HepG2 (cell line): ENCODE measurements around the gene VWA3A. TPM values are rescaled to one million over a fixed set of nuclear protein-coding genes. Genes with fewer than 3 reads are reported as not detected.

Experiments
- ATAD3A ChIP-seq: sonication (generic); formaldehyde crosslinking; IDR thresholded peaks from 2 replicates; pipeline ENCODE4 v1.4.0; 2020; ENCODE audit warnings: missing genetic modification reagents
- HNF4A ChIP-seq: sonication (generic); formaldehyde crosslinking; IDR thresholded peaks from 2 replicates; pipeline ENCODE4 v1.4.0; 2020; ENCODE audit warnings: missing genetic modification reagents
- KDM4B ChIP-seq: sonication (generic); formaldehyde crosslinking; IDR thresholded peaks from 2 replicates; pipeline ENCODE4 v1.4.0; 2020; ENCODE audit warnings: missing genetic modification reagents
- KMT2B ChIP-seq: IDR thresholded peaks from 2 replicates; pipeline ENCODE4 v1.6.1; 2016; ENCODE audit warnings: missing genetic modification reagents, missing compliant biosample characterization
- MAF1 ChIP-seq: sonication (generic); formaldehyde crosslinking; IDR thresholded peaks from 2 replicates; pipeline ENCODE4 v1.5.0; 2020; ENCODE audit warnings: missing genetic modification reagents, borderline replicate concordance
- MIER2 ChIP-seq: IDR thresholded peaks from 2 replicates; pipeline ENCODE4 v1.6.1; 2016; ENCODE audit warnings: missing biosample characterization, missing genetic modification reagents
- NFATC3 ChIP-seq: sonication (generic); formaldehyde crosslinking; IDR thresholded peaks from 2 replicates; pipeline ENCODE4 v1.5.1; 2020; ENCODE audit warnings: mild to moderate bottlenecking, missing genetic modification reagents
- NFE2L1 ChIP-seq: sonication (generic); formaldehyde crosslinking; IDR thresholded peaks from 2 replicates; pipeline ENCODE4 v1.4.0; 2020; ENCODE audit warnings: missing genetic modification reagents, mild to moderate bottlenecking, borderline replicate concordance
- NFKB2 ChIP-seq: sonication (generic); formaldehyde crosslinking; IDR thresholded peaks from 2 replicates; pipeline ENCODE4 v1.4.0; 2020; ENCODE audit warnings: missing genetic modification reagents, borderline replicate concordance
- SIX1 ChIP-seq: sonication (generic); formaldehyde crosslinking; IDR thresholded peaks from 2 replicates; pipeline ENCODE4 v1.4.0; 2020; ENCODE audit warnings: missing genetic modification reagents, borderline replicate concordance
- SP4 ChIP-seq: sonication (generic); formaldehyde crosslinking; IDR thresholded peaks from 2 replicates; pipeline ENCODE4 v1.8.1; 2023; ENCODE audit warnings: mild to moderate bottlenecking, missing genetic modification reagents
- SRSF1 ChIP-seq: fragments of 200-400 bp; formaldehyde crosslinking; optimal IDR thresholded peaks from 2 replicates; pipeline ENCODE3; 2017; ENCODE audit warnings: mild to moderate bottlenecking, low read depth, low read length, moderate library complexity
- U2AF1 ChIP-seq: fragments of 200-400 bp; formaldehyde crosslinking; optimal IDR thresholded peaks from 2 replicates; pipeline ENCODE3; 2017; ENCODE audit warnings: mild to moderate bottlenecking, low read depth, low read length
- XRCC5 ChIP-seq: fragments of 200-400 bp; formaldehyde crosslinking; optimal IDR thresholded peaks from 2 replicates; pipeline ENCODE3; 2017; ENCODE audit warnings: mild to moderate bottlenecking, low read length
- ZFP82 ChIP-seq: sonication (generic); formaldehyde crosslinking; IDR thresholded peaks from 2 replicates; pipeline ENCODE4 v1.5.1; 2020; ENCODE audit warnings: mild to moderate bottlenecking, missing genetic modification reagents, borderline replicate concordance
- ZNF331 ChIP-seq: sonication (generic); formaldehyde crosslinking; IDR thresholded peaks from 2 replicates; pipeline ENCODE4 v1.4.0; 2020; ENCODE audit warnings: missing genetic modification reagents
- ZNF567 ChIP-seq: sonication (generic); formaldehyde crosslinking; IDR thresholded peaks from 2 replicates; pipeline ENCODE4 v1.8.1; 2023; ENCODE audit warnings: mild to moderate bottlenecking, missing genetic modification reagents, borderline replicate concordance
- polyA plus RNA-seq, 8 experiments: library from polyadenylated mRNA; depleted of rRNA in 3 of 8; stranded (reverse) in 7 of 8; unstranded in 1 of 8; fragments of >200 nt; fragmentation: Illumina TruSeq in 4 of 8; extraction: Trizol in 4 of 8; gene quantifications; 2 replicates each; pipeline versions ENCODE4 v1.2.1 to v1.2.3, GENCODE V29; 2011 to 2016; ENCODE audit warnings: low read depth in 4 of 8, missing spikeins in 1 of 8, mixed read lengths in 1 of 8; ENCODE audit not compliant: insufficient read depth in 1 of 8
- total RNA-seq, 5 experiments: library from RNA; depleted of rRNA; stranded (reverse); fragments of >200 nt; fragmentation: Illumina TruSeq; extraction: Trizol; gene quantifications; 2 replicates each; pipeline ENCODE4 v1.2.3, GENCODE V29; 2016; ENCODE audit warnings: low read depth in 1 of 5
- TF ChIP-seq, protein P1 (sequence below): sonication (generic); formaldehyde crosslinking; IDR thresholded peaks from 2 replicates; pipeline ENCODE4 v1.8.0; 2022; ENCODE audit warnings: low read depth, missing genetic modification reagents
- TF ChIP-seq, protein P2 (sequence below): sonication (generic); formaldehyde crosslinking; IDR thresholded peaks from 2 replicates; pipeline ENCODE4 v1.4.0; 2020; ENCODE audit warnings: missing genetic modification reagents
- TF ChIP-seq, protein P3 (sequence below), 2 experiments: sonication (generic) in 1 of 2; formaldehyde crosslinking in 1 of 2; IDR thresholded peaks; 2 replicates each; pipeline versions ENCODE4 v1.4.0 to v1.6.1; 2018 to 2020; ENCODE audit warnings: missing genetic modification reagents in 2 of 2, borderline replicate concordance in 1 of 2, low read depth in 1 of 2, mild to moderate bottlenecking in 1 of 2, missing biosample characterization in 1 of 2
- TF ChIP-seq, protein P4 (sequence below): sonication (generic); formaldehyde crosslinking; IDR thresholded peaks from 2 replicates; pipeline ENCODE4 v1.8.0; 2022; ENCODE audit warnings: mild to moderate bottlenecking, missing genetic modification reagents

Gene VWA3A
- total and polyA plus RNA-seq, 2 of the 13 experiments (the other 11 are each of a cell fraction or from before 2014, with no cell fraction given): 0.03 to 0.07 TPM

DNA sequence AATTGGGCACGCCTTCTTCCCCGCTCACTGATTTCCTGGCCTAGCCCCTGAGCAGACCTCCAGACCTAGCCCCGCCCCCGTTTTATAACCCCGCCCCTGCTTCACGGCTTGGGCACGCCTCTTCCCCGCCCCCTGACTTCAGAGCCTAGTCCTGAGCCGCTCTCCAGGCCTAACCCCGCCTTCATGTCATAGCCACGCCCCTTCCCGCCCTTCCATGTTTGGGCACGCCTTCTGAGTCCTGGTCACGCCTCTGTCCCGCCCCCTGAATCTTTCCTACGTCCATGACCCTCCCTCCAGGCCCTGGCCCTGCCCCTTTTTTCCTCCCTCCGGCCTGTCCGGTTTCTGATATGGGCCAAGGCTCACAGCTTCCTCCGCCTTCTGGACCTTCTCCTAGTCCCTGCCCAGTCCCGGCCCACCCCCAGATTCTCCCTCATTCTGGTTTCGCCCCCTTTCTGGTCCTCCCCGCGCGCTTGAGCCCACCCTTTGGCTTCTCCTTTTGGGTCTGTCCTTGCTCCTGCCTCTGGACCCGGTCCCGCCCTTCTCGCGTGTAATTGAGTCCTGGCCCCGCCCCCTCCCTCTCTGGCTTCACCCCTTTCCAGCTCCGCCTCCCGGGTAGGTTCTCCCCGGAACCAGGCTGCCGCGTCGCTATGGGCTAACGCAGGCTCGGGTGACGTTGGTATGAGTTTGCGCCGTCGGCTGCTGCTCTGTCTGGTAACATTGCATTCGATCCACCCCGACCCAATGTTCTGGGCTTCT lies 98.6 kb downstream of the VWA3A start (continued):
- TF ChIP-seq, protein P1, sequence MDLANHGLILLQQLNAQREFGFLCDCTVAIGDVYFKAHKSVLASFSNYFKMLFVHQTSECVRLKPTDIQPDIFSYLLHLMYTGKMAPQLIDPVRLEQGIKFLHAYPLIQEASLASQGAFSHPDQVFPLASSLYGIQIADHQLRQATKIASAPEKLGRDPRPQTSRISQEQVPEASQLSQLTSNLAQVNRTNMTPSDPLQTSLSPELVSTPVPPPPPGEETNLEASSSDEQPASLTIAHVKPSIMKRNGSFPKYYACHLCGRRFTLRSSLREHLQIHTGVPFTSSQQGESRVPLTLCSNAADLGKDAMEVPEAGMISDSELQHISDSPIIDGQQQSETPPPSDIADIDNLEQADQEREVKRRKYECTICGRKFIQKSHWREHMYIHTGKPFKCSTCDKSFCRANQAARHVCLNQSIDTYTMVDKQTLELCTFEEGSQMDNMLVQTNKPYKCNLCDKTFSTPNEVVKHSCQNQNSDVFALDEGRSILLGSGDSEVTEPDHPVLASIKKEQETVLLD (CRISPR knock-in tag): 0 out of 2 replicates have a peak, but pooled peaks have one; percentile 30
- TF ChIP-seq U2AF1: peak; percentile 94
- TF ChIP-seq KDM4B (CRISPR knock-in tag): peak; percentile 12; the same call in 1 of the 2 replicates
- TF ChIP-seq, protein P2, sequence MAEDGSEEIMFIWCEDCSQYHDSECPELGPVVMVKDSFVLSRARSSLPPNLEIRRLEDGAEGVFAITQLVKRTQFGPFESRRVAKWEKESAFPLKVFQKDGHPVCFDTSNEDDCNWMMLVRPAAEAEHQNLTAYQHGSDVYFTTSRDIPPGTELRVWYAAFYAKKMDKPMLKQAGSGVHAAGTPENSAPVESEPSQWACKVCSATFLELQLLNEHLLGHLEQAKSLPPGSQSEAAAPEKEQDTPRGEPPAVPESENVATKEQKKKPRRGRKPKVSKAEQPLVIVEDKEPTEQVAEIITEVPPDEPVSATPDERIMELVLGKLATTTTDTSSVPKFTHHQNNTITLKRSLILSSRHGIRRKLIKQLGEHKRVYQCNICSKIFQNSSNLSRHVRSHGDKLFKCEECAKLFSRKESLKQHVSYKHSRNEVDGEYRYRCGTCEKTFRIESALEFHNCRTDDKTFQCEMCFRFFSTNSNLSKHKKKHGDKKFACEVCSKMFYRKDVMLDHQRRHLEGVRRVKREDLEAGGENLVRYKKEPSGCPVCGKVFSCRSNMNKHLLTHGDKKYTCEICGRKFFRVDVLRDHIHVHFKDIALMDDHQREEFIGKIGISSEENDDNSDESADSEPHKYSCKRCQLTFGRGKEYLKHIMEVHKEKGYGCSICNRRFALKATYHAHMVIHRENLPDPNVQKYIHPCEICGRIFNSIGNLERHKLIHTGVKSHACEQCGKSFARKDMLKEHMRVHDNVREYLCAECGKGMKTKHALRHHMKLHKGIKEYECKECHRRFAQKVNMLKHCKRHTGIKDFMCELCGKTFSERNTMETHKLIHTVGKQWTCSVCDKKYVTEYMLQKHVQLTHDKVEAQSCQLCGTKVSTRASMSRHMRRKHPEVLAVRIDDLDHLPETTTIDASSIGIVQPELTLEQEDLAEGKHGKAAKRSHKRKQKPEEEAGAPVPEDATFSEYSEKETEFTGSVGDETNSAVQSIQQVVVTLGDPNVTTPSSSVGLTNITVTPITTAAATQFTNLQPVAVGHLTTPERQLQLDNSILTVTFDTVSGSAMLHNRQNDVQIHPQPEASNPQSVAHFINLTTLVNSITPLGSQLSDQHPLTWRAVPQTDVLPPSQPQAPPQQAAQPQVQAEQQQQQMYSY (CRISPR knock-in tag): no peak
- peak; percentile 64; the same call in 1 of the 2 replicates for TF ChIP-seq NFE2L1 (CRISPR knock-in tag)
- no peak for TF ChIP-seq ZFP82 (CRISPR knock-in tag)
- peak; percentile 96 for TF ChIP-seq SRSF1
- no peak; the same call in 1 of the 2 replicates for TF ChIP-seq NFKB2 (CRISPR knock-in tag)
- no peak for TF ChIP-seq HNF4A (CRISPR knock-in tag)
- peak; percentile 91; the same call in 1 of the 2 replicates for TF ChIP-seq NFATC3 (CRISPR knock-in tag)
- peak; percentile 42 for TF ChIP-seq ZNF331
- TF ChIP-seq MIER2 (CRISPR knock-in tag): no peak
- no peak for TF ChIP-seq ATAD3A (CRISPR knock-in tag)
- TF ChIP-seq, protein P3, sequence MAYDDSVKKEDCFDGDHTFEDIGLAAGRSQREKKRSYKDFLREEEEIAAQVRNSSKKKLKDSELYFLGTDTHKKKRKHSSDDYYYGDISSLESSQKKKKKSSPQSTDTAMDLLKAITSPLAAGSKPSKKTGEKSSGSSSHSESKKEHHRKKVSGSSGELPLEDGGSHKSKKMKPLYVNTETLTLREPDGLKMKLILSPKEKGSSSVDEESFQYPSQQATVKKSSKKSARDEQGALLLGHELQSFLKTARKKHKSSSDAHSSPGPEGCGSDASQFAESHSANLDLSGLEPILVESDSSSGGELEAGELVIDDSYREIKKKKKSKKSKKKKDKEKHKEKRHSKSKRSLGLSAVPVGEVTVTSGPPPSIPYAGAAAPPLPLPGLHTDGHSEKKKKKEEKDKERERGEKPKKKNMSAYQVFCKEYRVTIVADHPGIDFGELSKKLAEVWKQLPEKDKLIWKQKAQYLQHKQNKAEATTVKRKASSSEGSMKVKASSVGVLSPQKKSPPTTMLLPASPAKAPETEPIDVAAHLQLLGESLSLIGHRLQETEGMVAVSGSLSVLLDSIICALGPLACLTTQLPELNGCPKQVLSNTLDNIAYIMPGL (CRISPR knock-in tag; IDR thresholded peaks at IDR 0.05; ENCODE audit: borderline replicate concordance in 1 of 2, low read depth in 1 of 2): peak; percentile 19 to 55; a peak in 2 of 4 replicates
- TF ChIP-seq SP4 (CRISPR knock-in tag): peak; percentile 87; the same call in 1 of the 2 replicates
- TF ChIP-seq, protein P4, sequence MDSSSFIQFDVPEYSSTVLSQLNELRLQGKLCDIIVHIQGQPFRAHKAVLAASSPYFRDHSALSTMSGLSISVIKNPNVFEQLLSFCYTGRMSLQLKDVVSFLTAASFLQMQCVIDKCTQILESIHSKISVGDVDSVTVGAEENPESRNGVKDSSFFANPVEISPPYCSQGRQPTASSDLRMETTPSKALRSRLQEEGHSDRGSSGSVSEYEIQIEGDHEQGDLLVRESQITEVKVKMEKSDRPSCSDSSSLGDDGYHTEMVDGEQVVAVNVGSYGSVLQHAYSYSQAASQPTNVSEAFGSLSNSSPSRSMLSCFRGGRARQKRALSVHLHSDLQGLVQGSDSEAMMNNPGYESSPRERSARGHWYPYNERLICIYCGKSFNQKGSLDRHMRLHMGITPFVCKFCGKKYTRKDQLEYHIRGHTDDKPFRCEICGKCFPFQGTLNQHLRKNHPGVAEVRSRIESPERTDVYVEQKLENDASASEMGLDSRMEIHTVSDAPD (CRISPR knock-in tag): no peak
- TF ChIP-seq XRCC5: peak; percentile 89
- TF ChIP-seq MAF1: no peak
- TF ChIP-seq KMT2B (CRISPR knock-in tag): peak; percentile 51; the same call in 1 of the 2 replicates
- TF ChIP-seq SIX1 (CRISPR knock-in tag): peak; percentile 11; the same call in 1 of the 2 replicates
- TF ChIP-seq ZNF567 (CRISPR knock-in tag): peak; percentile 90; the same call in 1 of the 2 replicates
